ENCODE measurements around the gene SARM1. TPM values are rescaled to one million over a fixed set of nuclear protein-coding genes. Genes with fewer than 3 reads are reported as not detected.
A peak's percentile ranks its signal among the peaks of the same experiment; 100 is the strongest.

The SARM1 gene
- total and polyA plus RNA-seq, 2 of the 13 experiments (the other 11 are each of a cell fraction or from before 2014, with no cell fraction given): 0.73 to 0.86 TPM

DNA sequence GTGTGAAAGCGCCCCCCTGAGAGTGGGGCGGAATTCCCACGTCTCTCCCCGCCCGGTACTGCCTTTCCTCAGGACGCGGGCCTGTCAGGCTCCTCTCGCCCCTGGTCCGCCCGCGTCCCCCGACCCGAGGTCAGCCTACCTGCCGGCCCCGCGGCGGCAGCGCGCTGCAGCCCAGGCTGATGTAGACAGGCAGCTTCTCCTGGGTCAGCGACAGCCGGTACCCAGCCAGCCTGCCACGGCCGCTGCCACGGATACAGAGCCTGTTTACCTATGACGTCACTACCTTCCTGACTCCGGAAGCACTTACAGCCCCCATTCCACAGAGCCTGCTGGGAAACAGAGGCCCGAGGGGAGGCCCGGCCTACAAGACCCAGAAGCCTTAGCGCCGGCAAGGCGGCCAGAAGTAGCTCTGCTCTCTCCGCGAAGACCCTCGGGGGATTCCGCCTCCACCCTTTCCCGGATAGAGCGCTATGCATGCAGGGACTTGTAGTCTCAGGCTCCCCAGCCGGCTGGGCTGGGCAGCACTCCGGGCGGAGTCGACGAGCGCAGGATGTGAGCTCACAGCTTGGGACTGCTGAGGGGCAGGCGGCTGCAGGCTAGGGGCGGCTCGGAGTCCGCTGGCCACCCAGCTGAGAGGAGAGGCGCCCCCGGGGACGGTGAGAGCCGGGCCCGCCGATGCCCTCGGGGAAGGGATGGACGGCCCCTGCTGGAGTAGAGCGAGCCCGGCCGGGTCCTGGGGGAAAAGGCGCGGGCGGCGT is 36.1 kb upstream of the SARM1 start, which contains the start of the genes IFT20 and TNFAIP1 (continued):
- TF ChIP-seq, protein P1, sequence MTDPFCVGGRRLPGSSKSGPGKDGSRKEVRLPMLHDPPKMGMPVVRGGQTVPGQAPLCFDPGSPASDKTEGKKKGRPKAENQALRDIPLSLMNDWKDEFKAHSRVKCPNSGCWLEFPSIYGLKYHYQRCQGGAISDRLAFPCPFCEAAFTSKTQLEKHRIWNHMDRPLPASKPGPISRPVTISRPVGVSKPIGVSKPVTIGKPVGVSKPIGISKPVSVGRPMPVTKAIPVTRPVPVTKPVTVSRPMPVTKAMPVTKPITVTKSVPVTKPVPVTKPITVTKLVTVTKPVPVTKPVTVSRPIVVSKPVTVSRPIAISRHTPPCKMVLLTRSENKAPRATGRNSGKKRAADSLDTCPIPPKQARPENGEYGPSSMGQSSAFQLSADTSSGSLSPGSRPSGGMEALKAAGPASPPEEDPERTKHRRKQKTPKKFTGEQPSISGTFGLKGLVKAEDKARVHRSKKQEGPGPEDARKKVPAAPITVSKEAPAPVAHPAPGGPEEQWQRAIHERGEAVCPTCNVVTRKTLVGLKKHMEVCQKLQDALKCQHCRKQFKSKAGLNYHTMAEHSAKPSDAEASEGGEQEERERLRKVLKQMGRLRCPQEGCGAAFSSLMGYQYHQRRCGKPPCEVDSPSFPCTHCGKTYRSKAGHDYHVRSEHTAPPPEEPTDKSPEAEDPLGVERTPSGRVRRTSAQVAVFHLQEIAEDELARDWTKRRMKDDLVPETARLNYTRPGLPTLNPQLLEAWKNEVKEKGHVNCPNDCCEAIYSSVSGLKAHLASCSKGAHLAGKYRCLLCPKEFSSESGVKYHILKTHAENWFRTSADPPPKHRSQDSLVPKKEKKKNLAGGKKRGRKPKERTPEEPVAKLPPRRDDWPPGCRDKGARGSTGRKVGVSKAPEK (CRISPR knock-in tag; IDR thresholded peaks at IDR 0.05; ENCODE audit: borderline replicate concordance): no peak
- TF ChIP-seq HMGA1 (CRISPR knock-in tag; conservative IDR thresholded peaks at IDR 0.05): no peak
- TF ChIP-seq ZNF589 (CRISPR knock-in tag; conservative IDR thresholded peaks at IDR 0.05): no peak
- TF ChIP-seq USF2 (IDR thresholded peaks at IDR 0.05; ENCODE audit: low read depth, low read length): no peak
- TF ChIP-seq USF2 (CRISPR knock-in tag; IDR thresholded peaks at IDR 0.05; ENCODE audit: borderline replicate concordance): no peak; the same call in 1 of the 2 replicates
- TF ChIP-seq ZNF557 (CRISPR knock-in tag; IDR thresholded peaks at IDR 0.05): 0 out of 2 replicates have a peak, but pooled peaks have one; percentile 15
- TF ChIP-seq MTF2 (CRISPR knock-in tag; IDR thresholded peaks at IDR 0.05; ENCODE audit: borderline replicate concordance): no peak
- TF ChIP-seq, protein P2, sequence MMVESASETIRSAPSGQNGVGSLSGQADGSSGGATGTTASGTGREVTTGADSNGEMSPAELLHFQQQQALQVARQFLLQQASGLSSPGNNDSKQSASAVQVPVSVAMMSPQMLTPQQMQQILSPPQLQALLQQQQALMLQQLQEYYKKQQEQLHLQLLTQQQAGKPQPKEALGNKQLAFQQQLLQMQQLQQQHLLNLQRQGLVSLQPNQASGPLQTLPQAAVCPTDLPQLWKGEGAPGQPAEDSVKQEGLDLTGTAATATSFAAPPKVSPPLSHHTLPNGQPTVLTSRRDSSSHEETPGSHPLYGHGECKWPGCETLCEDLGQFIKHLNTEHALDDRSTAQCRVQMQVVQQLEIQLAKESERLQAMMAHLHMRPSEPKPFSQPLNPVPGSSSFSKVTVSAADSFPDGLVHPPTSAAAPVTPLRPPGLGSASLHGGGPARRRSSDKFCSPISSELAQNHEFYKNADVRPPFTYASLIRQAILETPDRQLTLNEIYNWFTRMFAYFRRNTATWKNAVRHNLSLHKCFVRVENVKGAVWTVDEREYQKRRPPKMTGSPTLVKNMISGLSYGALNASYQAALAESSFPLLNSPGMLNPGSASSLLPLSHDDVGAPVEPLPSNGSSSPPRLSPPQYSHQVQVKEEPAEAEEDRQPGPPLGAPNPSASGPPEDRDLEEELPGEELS (CRISPR knock-in tag; IDR thresholded peaks at IDR 0.05): peak; percentile 78
- 0 out of 2 replicates have a peak, but pooled peaks have one; percentile 46 for TF ChIP-seq GATAD2A (CRISPR knock-in tag; IDR thresholded peaks at IDR 0.05)
- no peak for TF ChIP-seq ZNF253 (CRISPR knock-in tag; IDR thresholded peaks at IDR 0.05; ENCODE audit: borderline replicate concordance)
- TF ChIP-seq SOX6 (IDR thresholded peaks at IDR 0.05): no peak
- peak; percentile 75 for TF ChIP-seq SOX6 (CRISPR knock-in tag; IDR thresholded peaks at IDR 0.05)
- peak; percentile 50; the same call in 1 of the 2 replicates for TF ChIP-seq MIER3 (CRISPR knock-in tag; IDR thresholded peaks at IDR 0.05; ENCODE audit: borderline replicate concordance)
- peak; percentile 93 for TF ChIP-seq DMAP1 (CRISPR knock-in tag; IDR thresholded peaks at IDR 0.05)
- TF ChIP-seq MBD4 (IDR thresholded peaks at IDR 0.05; ENCODE audit: borderline replicate concordance, low read length): no peak
- no peak for TF ChIP-seq ZNF10 (CRISPR knock-in tag; IDR thresholded peaks at IDR 0.05; ENCODE audit: borderline replicate concordance, low read depth)
- peak; percentile 69; the same call in 1 of the 2 replicates for TF ChIP-seq SIN3B (IDR thresholded peaks at IDR 0.05; ENCODE audit: low read length)
- no peak; the same call in 1 of the 2 replicates for TF ChIP-seq TP53 (CRISPR knock-in tag; conservative IDR thresholded peaks at IDR 0.05)
- TF ChIP-seq ZNF547 (CRISPR knock-in tag; IDR thresholded peaks at IDR 0.05): no peak
- 0 out of 2 replicates have a peak, but pooled peaks have one; percentile 7 for TF ChIP-seq THRA (CRISPR knock-in tag; IDR thresholded peaks at IDR 0.05; ENCODE audit: borderline replicate concordance)
- 0 out of 2 replicates have a peak, but pooled peaks have one; percentile 32 for TF ChIP-seq ZNF121 (CRISPR knock-in tag; IDR thresholded peaks at IDR 0.05)
- TF ChIP-seq ZNF350 (CRISPR knock-in tag; IDR thresholded peaks at IDR 0.05; ENCODE audit: borderline replicate concordance, low read depth): peak; percentile 96; the same call in 1 of the 2 replicates
